HG02973 (cell line): ENCODE data around the gene RBM41.
A peak's percentile ranks its signal among the peaks of the same experiment; 100 is the strongest.
"Not testable (repeated sequence)": the region's sequence is repeated elsewhere in the genome, so short reads cannot be mapped to it uniquely, and the experiment has no call there.

Experiments used
- ATAC-seq: cut with Tn5 transposase; IDR thresholded peaks from one replicate; pipeline ENCODE4 v1.9.1; 2021; ENCODE audit warnings: moderate library complexity; ENCODE audit not compliant: unreplicated experiment

Gene RBM41

DNA sequence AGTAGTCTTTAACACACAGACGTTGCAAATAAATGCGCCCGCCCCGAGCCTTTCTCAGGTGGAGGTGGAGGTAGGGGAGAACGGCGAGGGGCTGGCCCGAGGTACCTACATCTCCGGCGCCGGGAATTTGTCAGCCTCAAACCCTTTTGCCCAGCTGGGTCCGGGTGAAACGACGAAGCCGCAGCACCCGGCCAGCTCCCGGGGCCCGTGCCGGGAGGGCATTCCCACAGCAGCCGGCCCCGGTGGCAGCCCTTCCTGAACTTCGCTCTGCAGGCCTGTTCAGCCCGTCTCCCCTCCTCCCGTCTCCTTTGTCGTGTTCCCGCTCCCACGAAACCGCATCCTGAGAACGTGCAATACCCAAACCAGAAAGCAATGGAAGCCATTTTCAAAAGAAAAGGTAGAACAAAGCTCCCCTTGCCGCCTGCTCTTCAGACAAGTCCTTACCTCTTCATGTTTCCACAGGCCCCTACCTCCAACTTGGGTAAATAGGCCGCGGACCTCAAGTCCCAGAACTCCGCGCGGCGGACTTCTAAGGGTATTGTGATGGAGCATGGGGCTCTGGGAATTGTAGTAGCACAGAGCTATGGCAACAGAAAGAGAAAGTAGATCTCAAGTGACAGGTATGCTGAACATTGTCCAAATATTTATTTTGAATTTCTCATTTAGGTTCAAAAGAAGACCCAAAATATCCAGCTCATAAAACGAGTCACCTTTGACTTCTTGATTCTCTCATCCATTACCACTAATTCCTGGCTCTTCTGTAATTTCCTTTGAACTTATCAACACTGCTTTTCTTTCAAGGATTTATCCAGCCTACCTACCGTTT lies at the start of gene RBM41:
TSS of gene RBM41 (minus strand) at position 501 of the 826 bp plus-strand sequence. CDS start at position 452, 49 bp downstream.
- ATAC-seq, result peak; percentile 99

DNA sequence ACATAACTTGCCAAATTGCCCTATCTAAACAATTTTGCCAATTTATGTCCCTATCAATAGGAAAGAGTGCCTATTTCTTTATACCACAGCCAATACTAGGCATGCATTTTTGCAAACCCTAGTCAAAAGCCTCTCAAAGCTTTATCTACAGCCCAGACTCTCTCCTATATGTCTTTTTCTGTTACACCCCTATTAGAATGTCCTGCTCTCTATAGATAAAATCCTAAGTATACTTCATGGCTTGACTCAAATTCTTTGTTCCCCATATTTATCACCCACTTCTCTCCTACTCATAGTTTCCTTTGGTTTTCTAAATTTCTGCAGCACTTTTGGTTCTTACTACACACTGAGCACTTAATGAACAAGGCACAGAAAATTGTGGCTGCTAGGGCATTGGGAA lies 49.6 kb upstream of the RBM41 start:
- no peak for ATAC-seq

DNA sequence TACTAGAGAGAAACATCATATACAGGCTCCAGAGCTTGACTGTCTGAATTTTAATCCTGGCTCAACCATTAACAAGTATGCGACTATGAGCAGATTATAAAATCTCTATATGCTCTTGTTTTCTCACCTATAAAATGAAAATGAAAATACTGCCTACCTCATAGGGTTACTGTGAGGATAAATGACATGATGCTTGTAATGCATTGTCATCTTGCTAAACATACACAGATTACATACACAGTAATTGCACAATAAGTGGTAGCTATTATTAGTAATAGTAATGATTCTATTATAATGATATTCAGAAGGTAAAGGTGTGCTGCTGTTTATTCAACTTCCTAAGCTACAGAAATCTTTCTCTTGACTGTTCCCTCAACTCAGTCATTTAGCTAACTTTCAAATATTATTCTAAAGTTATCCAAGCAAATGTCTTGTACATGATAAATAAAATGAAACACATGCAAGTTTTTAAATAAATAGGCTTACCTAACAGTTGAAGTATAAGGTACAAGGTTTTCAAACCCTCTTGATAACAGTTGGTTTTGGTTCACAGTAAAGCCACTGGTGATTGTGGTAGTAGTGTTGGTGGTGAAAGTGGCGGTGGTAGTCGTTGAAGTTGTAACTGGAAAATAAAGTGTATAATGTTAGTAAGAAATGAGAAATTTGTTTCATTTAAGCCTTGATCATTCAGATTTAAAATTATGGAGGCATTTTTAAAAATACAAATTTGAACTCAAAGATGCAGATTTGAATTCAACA lies 48.7 kb upstream of the RBM41 start:
- no peak for ATAC-seq

DNA sequence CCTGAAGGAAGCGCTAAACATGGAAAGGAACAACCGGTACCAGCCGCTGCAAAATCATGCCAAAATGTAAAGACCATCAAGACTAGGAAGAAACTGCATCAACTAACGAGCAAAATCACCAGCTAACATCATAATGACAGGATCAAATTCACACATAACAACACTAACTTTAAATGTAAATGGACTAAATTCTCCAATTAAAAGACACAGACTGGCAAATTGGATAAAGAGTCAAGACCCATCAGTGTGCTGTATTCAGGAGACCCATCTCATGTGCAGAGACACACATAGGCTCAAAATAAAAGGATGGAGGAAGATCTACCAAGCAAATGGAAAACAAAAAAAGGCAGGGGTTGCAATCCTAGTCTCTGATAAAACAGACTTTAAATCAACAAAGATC lies 39.0 kb upstream of the RBM41 start:
- not testable (repeated sequence) for ATAC-seq

DNA sequence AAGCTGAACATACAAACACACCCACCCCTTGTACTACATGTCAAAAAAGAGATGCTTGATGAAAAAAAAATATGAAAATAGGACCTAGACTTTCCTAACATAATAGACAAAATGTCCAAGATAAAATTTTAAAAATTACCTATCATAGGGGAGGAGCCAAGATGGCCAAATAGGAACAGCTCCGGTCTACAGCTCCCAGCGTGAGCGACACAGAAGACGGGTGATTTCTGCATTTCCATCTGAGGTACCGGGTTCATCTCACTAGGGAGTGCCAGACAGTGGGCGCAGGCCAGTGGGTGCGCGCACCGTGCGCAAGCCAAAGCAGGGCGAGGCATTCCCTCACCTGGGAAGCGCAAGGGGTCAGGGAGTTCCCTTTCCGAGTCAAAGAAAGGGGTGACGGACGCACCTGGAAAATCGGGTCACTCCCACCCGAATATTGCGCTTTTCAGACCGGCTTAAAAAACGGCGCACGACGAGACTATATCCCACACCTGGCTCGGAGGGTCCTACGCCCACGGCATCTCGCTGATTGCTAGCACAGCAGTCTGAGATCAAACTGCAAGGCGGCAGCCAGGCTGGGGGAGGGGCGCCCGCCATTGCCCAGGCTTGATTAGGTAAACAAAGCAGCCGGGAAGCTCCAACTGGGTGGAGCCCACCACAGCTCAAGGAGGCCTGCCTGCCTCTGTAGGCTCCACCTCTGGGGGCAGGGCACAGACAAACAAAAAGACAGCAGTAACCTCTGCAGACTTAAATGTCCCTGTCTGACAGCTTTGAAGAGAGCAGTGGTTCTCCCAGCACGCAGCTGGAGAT lies 37.2 kb upstream of the RBM41 start:
- not testable (repeated sequence) for ATAC-seq

DNA sequence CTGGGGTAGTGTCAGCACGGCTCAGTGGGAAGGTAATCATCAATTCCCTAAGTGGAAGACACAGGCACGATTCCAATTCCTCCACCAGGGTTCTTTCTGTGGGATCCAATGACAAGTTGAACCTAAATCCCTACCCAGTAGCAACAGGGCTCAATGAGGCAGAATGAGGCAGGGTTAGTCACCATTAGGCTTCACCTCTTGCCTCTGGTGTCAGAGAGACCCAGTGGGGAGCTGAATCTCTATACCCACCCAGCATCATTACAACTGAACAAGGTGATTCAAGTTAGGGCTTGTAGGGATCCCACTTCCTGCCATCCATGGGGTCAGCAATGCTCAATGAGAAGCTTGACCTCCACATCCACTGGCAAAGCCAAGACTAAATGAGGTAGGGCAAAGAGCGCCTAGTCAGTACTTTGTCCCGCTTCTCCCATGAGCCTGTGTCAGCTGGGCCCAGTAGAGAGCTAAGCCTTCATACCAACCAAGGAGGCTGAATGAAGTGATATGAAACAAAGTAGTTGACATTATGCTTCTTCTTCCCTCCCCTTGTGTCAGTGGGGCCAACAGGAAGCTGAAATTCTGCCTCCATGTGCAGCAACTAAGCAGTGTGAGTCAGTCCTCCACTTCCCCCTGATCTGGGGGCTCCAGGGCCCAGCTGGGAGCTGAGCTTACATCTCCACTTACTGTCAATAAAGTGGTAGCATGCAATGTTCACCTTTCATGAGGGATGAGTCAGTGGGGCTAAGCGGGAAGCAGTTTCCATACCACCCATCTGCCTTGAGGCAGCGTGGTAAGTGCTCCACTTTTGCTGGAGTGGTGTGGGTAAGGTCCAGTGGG lies 36.4 kb upstream of the RBM41 start:
- no peak for ATAC-seq

DNA sequence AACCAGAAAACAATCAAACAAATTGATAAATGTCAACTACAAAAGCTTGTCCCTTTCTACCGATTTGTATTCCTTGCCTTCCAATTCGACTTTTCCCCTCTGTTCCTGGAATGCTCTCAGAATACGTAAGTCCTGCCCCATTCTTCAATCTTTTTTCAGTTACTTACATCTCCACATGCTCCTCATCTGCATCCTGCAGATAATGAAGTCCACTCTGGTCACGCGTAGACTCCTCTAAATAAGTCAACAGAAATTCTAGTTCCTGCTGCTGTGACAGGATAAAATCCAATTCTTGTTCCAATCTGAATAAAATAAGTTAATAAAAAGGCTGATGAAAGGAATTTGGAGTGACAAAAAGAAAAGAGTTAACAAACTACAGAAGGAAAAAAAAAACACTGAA lies 34.4 kb upstream of the RBM41 start:
- ATAC-seq, result no peak

DNA sequence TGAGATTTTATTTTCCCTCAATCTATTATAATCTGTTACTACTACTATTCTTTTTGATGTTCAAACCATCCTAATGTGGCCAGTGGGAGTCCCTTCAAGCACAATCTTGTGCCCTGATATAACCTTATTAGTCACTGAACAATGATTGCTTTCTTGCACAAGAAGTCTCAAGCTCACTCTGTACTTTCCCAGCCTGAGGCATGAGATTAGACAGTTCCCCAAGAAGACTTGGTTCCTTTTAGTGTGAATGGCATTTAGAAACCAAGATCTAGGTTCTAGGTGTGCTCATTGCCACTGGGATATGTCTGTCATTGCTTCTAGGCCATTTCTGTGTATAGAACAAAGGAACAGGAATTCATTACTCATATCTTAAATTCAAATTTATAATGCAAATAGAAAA lies 28.0 kb upstream of the RBM41 start:
- no peak for ATAC-seq

DNA sequence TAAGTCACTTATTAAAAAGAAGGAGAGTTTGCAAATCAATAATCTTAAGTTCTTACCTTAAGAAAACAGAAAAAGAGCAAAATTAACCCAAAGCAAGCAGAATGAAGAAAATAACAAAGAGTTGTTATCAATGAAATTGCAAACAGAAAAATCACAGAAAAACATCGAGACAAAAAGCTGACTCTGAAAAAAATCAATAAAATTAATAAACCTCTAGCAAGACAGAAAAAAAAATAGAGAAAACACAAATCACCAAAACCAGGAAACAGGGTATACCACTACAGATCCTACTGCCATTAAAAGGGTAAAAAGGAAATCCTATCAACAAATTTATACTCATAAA lies 17.3 kb upstream of the RBM41 start:
- ATAC-seq, result no peak

DNA sequence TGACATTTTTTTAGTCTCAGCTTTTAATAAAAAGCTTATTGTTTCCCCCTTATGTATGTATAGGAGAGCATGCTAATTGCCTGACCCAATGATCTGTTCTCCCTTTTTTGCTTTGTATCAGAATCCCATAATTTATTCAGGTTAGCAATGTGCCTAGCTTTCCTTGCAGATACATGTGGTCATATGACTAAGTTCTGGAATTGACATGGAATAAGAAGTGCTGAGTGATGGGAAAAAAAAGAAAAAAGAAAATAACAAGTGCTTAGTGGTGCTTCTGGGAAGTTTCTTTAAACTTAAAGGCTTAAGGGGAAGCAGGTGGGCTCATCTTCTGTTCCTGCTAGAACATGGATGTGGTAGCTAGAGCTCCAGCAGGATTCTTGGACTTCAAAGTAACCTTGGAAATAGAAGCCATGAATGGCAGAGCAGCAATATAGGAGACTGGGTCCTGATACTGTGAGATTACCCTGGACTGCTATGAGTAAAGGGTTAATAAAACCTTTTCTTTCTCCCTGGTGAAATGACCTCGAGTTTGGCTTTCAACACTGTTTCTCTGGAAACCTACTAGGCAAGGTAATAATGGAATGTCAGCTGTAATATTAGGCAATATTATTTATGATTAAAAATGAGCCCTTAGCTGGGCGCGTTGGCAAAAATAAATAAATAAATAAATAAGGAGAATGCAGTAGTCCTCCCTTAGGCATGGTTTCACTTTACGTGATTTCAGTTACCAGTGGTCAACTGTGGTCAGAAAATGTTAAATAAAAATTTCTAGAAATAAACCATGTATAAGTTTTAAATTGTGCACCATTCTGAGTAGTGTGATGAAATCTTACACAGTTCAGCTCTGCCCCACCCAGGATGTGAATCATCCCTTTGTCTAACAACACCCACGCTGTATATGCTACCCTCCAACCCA lies 16.7 kb upstream of the RBM41 start:
- no peak for ATAC-seq

DNA sequence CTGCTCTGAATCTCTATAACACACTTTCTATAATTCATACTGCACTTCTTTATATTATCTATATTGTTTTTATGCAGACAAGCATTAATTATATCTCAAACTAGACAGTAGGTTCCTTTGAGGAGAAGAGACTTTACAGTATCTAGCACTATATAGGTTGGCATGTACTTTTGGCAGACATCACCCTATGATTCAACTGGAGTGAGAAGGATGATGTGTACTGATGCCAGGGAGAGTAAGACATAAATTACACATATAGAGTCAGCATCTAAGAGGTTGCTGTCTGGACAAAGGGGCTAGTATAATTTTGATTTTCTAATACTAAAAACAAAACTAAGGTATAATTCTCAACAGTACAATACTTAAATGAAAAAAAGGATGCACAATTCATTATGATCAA lies 5.1 kb upstream of the RBM41 start:
- ATAC-seq, result no peak

DNA sequence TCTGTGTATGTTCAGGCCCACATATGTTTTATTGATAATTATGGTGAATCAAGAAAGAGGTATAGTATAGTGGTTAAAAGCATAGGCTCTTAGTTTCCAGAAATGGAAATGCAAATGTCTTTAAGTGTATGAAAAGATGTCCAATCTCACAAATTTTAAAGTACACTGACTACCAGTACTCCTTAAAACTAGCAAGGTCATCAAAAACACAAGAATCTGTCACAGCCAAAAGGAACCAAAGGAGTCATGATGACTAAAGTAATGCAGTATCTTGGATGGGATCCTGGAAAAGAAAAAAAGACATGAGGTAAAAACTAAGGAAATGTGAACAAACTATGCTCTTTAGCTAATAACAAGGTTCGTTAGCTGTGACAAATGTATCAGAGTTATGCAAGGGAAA lies 661 bp upstream of the RBM41 start:
- no peak for ATAC-seq

DNA sequence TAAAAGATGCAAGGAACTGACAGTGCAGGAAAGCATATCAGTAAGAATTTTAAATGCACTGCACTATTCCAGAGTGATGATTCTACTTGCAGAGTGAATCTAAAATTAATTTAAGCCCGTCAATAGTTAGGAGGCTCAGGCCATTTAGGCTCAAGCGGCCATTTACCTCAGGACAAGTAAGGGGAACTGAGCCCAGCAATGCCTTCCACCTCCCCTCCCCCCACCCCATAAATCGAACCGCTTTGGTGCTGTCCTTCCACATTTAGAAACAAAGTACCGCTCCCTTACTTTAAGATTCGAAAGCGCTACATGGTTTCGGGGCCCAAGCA lies 665 bp downstream of the RBM41 start:
- ATAC-seq, result peak; percentile 11

DNA sequence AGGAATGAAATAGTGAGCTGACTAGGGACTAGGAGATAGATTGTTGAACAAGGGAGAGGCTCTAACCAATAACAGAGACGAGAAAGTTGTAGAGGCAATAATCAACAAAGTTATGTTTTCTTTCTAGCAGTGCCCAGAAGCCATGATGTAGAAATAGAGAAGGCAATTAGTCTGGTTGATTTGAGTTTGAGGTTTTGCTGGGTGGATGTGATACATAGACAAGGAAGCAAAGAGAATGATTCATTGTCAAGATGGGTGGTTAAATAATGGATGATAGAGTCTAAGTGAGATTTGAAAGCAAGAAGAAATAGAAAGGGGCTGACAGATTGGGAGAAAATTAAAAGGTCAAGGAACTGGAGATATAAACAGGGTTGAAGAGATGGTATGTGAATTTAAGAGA lies 11.2 kb downstream of the RBM41 start:
- ATAC-seq, result no peak

DNA sequence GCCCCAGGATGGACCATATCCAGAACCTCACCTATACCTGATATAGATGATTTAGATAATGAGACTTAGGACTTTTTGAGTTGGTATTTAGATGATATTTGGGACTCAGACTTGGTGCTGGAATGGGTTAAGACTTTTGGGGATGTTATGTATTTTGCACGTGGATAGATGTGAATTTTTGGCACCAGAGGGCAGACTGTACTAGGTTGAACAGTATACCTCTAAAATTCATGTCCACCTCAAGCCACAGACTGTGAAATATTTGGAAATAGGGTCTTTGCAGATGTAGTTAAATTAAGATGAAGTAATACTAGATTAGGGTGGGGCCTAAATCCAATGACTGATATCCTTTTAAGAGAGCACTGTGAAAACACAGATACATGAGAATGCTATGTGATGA lies 15.6 kb downstream of the RBM41 start:
- no peak for ATAC-seq

DNA sequence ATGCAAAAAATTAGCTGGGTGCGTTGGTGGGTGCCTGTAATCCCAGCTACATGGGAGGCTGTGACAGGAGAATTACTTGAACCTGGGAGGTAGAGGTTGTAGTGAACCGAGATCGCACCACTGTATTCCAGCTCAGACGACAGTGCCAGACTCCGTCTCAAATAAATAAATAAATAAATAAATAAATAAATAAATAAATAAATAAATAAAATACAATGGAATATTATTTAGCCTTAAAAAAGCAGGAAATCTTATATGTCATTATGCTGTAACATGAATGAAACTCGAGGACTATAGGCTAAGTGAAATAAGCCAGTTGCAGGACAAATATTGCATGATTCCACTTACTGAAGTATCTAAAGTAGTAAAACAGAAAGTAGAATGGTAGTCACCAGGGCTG lies 42.5 kb downstream of the RBM41 start:
- no peak for ATAC-seq

DNA sequence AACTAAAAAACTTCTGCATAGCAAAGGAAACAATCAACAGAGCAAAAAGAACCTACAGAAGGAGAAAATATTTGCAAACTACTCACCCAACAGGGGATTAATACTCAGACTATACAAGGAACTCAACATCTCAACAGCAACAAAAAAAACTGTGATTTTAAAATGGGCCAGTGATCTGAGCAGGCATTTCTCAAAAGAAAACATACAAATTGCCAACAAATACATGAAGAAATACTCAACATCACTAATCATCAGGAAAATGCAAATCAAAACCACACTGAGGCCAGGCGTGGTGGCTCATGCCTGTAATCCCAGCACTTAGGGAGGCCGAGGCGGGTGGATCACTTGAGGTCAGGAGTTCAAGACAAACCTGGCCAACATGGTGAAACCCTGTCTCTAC lies 60.9 kb downstream of the RBM41 start:
- ATAC-seq, result not testable (repeated sequence)

DNA sequence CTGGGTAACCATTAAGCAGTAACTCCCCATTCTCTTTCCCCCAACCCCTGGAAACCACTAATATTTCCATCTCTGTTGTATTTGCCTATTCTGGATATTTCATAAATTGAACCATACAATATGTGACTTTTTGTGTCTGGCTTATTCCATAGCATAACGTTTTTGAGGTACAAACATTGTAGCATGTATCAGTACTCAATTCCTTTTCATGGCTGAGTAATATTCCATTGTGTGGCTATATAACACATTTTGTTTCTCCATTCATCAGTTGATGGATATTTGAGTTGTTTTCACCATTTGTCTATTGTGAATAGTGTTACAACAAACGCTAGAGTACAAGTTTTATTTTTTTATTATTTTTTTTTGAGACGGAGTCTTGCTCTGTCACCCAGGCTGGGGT lies 63.6 kb downstream of the RBM41 start:
- ATAC-seq, result no peak

DNA sequence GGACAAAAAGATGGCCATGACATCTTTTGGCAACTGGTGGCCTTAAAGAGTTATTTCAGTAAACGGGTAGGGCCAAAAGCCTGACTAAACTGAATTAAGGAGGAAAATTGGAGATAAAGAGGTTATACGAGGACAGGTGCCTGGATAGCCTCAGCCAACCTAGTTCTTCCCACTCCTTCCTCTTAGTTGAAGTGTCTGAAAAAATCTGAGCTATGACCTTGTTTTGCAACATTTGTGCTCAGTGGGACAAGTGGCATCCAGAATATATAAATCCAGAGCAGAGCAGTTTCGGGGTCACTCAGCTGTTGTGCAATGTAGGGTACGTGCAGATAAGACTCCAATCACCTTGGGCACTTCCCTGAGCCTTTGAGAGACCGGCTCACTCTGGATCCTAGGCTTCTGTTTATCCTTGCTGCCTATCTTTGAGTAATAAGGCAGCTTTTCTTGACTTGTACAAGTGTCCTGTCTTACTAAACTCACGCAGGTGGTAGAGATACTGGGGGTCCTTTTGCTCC lies 68.4 kb downstream of the RBM41 start:
- no peak for ATAC-seq

DNA sequence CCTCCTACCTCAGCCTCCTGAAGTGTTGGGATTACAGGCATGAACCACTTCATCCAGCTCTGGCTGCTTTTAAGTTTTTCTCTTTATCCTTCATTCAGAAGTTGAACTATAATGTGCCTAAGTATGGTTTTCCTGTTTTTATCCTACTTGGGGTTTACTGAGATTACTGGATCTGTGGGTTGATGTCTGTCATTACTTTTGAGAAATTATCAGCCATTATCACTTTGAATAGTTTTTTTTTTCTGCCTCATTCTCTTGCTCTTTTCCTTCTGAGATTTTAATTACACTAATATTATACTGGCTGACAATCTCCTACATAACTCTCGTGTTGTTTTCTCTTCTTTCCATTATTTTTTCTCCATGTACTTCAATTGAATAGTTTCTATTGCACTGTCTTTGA lies 71.0 kb downstream of the RBM41 start:
- no peak for ATAC-seq
